Psoas muscle (tissue), 8 donors: Measurements from ENCODE around the gene GPR84. TPM values are rescaled to one million over a fixed set of nuclear protein-coding genes. Genes with fewer than 3 reads are reported as not detected.

ENCODE experiments used
- ATAC-seq, 4 donors: fragments of 200-7000 bp; cut with Tn5 transposase; one replicate each; pipeline ENCODE4 v1.9.1; 2020; ENCODE audit warnings: moderate library complexity in 3 of 4, mild to moderate bottlenecking in 2 of 4
- DNase-seq, 2 donors: peaks; one replicate each; pipeline ENCODE4 v3.0.0-alpha.2; 2020
- H3K27ac ChIP-seq: fragments of 200-600 bp; one replicate; pipeline ENCODE4 v1.8.0; 2022
- H3K27me3 ChIP-seq, 3 donors: fragments of 200-600 bp in 1 of 3; one replicate each; pipeline versions ENCODE4 v1.6.1 to v1.8.0; 2013 to 2022; ENCODE audit warnings: low read length in 2 of 3, mild to moderate bottlenecking in 2 of 3, moderate library complexity in 1 of 3; ENCODE audit not compliant: insufficient read depth in 3 of 3
- H3K36me3 ChIP-seq, 2 donors: fragments of 200-600 bp in 1 of 2; one replicate each; pipeline versions ENCODE4 v1.6.1 to v1.8.0; 2013 to 2022; ENCODE audit warnings: low read depth in 1 of 2, mild to moderate bottlenecking in 1 of 2, moderate library complexity in 1 of 2; ENCODE audit not compliant: insufficient read depth in 1 of 2
- H3K4me1 ChIP-seq: fragments of 200-600 bp; one replicate; pipeline ENCODE4 v1.8.0; 2022
- H3K4me3 ChIP-seq: fragments of 200-600 bp; one replicate; pipeline ENCODE4 v1.8.0; 2022; ENCODE audit warnings: mild to moderate bottlenecking
- H3K9me3 ChIP-seq: fragments of 200-600 bp; one replicate; pipeline ENCODE4 v1.8.0; 2022
- WGBS, 3 donors: extraction: QIAGEN DNeasy Blood & Tissue Kit; methylation state at CpG; one replicate each; pipeline versions ENCODE4 v1.1.6 to v1.1.7; 2013; 5-methylcytosine and 5-hydroxymethylcytosine counted together
- intact Hi-C, 2 donors: fragments of 100-400 bp; cut with DNase I; formaldehyde crosslinking; loops; one replicate each; pipeline versions ENCODE4 v1.11.0 to v1.14.2; 2022
- polyA plus RNA-seq, 3 donors: library from polyadenylated mRNA; stranded (reverse); fragments of 200-250 nt; gene quantifications; one replicate each; pipeline ENCODE4 v1.2.3, GENCODE V29; 2013
- total RNA-seq, 4 donors: library from RNA; stranded (reverse); fragmentation: NEBNext Ultra II Directional in 2 of 4; extraction: Animal tissue kit (Norgen Biotek cat#: 25700) in 2 of 4; gene quantifications; one replicate each; pipeline versions ENCODE4 v1.2.1 to v1.2.4, GENCODE V29; 2021 to 2023
- TF ChIP-seq, protein P1 (sequence below): fragments of 200-600 bp; IDR thresholded peaks from one replicate; pipeline ENCODE4 v1.8.0; 2022; ENCODE audit warnings: antibody characterized with exemption
- donor health status: healthy with polysubstance abuse.
- donor health status: DM: no; HTN: no; CAD: no; lungs with moderate emphysema.
- donor health status: Bipolar disorder and iron deficiency.
- donor health status: healthy.
- donor health status: DM: yes; HTN: yes; CAD: no.
- donor health status: DM: no; HTN: no; CAD: no.
- donor health status: DM: no; HTN: no; CAD: no.
- donor health status: DM: yes; HTN: yes; CAD: no.

The GPR84 gene
- total and polyA plus RNA-seq, 7 donors: 0.16 to 0.40 TPM; not detected in 5

GRCh38 chr12:54387114-54387467 lies 22.8 kb upstream of the GPR84 start:
- Histone ChIP-seq H3K27me3 (no peaks in the 10 kb centered on the region), H3K9me3 (no peaks in the 10 kb centered on the region), H3K4me1 (peaks cover 31% of the 10 kb centered on the region), H3K4me3 (no peak overlapping the region), H3K36me3 (peaks cover 0 to 4% of the 10 kb centered on the region in 2 donors), H3K27ac (peak overlapping the region; percentile 69)
- 62 to 71% (median 66%) methylated on average over 3 of the region's 3 CpGs for WGBS, 3 donors
- DNase-seq (peak in 1 of 2 donors; percentile 46), ATAC-seq (no peak)
- TF ChIP-seq, protein P1, sequence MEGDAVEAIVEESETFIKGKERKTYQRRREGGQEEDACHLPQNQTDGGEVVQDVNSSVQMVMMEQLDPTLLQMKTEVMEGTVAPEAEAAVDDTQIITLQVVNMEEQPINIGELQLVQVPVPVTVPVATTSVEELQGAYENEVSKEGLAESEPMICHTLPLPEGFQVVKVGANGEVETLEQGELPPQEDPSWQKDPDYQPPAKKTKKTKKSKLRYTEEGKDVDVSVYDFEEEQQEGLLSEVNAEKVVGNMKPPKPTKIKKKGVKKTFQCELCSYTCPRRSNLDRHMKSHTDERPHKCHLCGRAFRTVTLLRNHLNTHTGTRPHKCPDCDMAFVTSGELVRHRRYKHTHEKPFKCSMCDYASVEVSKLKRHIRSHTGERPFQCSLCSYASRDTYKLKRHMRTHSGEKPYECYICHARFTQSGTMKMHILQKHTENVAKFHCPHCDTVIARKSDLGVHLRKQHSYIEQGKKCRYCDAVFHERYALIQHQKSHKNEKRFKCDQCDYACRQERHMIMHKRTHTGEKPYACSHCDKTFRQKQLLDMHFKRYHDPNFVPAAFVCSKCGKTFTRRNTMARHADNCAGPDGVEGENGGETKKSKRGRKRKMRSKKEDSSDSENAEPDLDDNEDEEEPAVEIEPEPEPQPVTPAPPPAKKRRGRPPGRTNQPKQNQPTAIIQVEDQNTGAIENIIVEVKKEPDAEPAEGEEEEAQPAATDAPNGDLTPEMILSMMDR: no peak
- intact Hi-C loops: no loop called here

GRCh38 chr12:54386403-54387113 lies 22.3 kb upstream of the GPR84 start:
- Histone ChIP-seq H3K9me3 (no peaks in the 10 kb centered on the region), H3K27me3 (no peaks in the 10 kb centered on the region), H3K27ac (peak overlapping the region; percentile 69), H3K36me3 (peaks cover 0 to 7% of the 10 kb centered on the region in 2 donors), H3K4me3 (peak overlapping the region; percentile 67), H3K4me1 (peaks cover 34% of the 10 kb centered on the region)
- intact Hi-C loops: no loop called here
- DNase-seq: peak; percentile 60 to 81
- ATAC-seq: peak; percentile 64 to 81 (median 74)
- WGBS, 3 donors: 31 to 49% (median 34%) methylated on average over 3 of the region's 3 CpGs
- TF ChIP-seq, protein P1: no peak

GRCh38 chr12:54385251-54385914 lies 21.1 kb upstream of the GPR84 start:
- peak overlapping the region; percentile 76 for H3K27ac ChIP-seq
- WGBS, 3 donors: 24 to 29% (median 27%) methylated on average over 9 to 10 of the region's 10 CpGs
- peaks cover 0 to 14% of the 10 kb centered on the region in 2 donors for H3K36me3 ChIP-seq
- DNase-seq (peak in 1 of 2 donors; percentile 72), ATAC-seq (peak; percentile 66 to 79 (median 70))
- H3K4me1 ChIP-seq: peaks cover 45% of the 10 kb centered on the region
- TF ChIP-seq, protein P1: no peak
- intact Hi-C loops: no loop called here
- H3K4me3 ChIP-seq: peak overlapping the region; percentile 67
- no peaks in the 10 kb centered on the region for H3K9me3 ChIP-seq
- H3K27me3 ChIP-seq: no peaks in the 10 kb centered on the region

DNA sequence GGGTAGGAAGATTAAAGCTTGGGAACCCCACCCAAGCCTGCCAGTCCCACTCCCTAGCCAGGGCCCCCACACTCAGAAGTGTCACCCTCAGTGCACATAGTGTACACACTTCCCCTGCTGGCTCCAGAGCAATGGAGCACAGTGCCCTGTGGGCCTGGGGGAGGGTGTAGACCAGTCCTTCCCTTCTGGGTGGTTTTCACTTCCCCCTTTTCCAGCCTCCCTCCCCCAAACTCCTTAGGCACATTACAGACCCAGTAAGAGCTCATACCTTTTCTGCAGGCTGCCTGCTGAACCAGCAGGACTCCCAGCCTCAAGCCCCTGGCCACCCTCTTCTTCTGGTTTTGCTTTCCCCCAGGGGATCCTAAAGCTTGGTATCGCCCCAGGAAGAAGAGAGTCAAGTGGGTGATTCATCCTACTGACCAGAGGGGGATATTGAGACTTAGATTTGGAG lies 20.3 kb upstream of the GPR84 start, which contains the start of gene ZNF385A:
ZNF385A (minus strand) TSS at position 143 of the 451 bp plus-strand sequence. CDS start 219 bp downstream, outside the sequence.
- 73 to 100% (median 85%) methylated on average over 1 of the region's 1 CpG for WGBS, 3 donors
- Histone ChIP-seq H3K27ac (peak within 1 kb of the TSS; percentile 76), H3K4me1 (peaks cover 52% of the 10 kb centered on the region), H3K27me3 (no peaks in the 10 kb centered on the region), H3K36me3 (peaks cover 0 to 14% of the 10 kb centered on the region in 2 donors), H3K4me3 (peak within 1 kb of the TSS; percentile 67), H3K9me3 (no peaks in the 10 kb centered on the region)
- ATAC-seq: no peak
- TF ChIP-seq, protein P1: no peak
- DNase-seq: peak in 1 of 2 donors; percentile 63
- intact Hi-C loops: no loop called here
